ENCODE measurements around the gene CTBS. TPM values are rescaled to one million over a fixed set of nuclear protein-coding genes. Genes with fewer than 3 reads are reported as not detected.

CTBS gene
- polyA plus RNA-seq, 1 donor from 2014 or later = 0.95 TPM

GRCh38 chr1:84603941-84604830 is 29.9 kb upstream of the CTBS start:
- Histone ChIP-seq H3K4me3 (ENCODE audit: low read length) (no peak overlapping the region), H3K27ac (ENCODE audit: low read length) (no peak overlapping the region), H3K9me3 (ENCODE audit: low read length) (peaks cover 14% of the 10 kb centered on the region), H2AFZ (ENCODE audit: low read depth, low read length) (no peak overlapping the region), H3K36me3 (ENCODE audit: insufficient read depth, low read length) (no peaks in the 10 kb centered on the region), H3K9ac (ENCODE audit: low read length) (no peak overlapping the region), H4K20me1 (ENCODE audit: insufficient read depth) (no peaks in the 10 kb centered on the region), H3K9me2 (ENCODE audit: insufficient read depth, low read length) (no peaks in the 10 kb centered on the region), H3K79me2 (replicated peaks; ENCODE audit: insufficient read depth, low read length) (no peaks in the 10 kb centered on the region), H3K4me2 (ENCODE audit: low read length) (no peak overlapping the region), H3K27me3 (ENCODE audit: insufficient read depth, low read depth, low read length) (no peaks in the 10 kb centered on the region), H3F3A (ENCODE audit: insufficient read depth, low read length, poor library complexity, severe bottlenecking) (no peaks in the 10 kb centered on the region)
- TF ChIP-seq EP300 (conservative IDR thresholded peaks at IDR 0.05; ENCODE audit: poor library complexity, severe bottlenecking) (no peak), EZH2 (IDR thresholded peaks at IDR 0.05; ENCODE audit: borderline replicate concordance, insufficient read depth, low read length, poor library complexity, severe bottlenecking) (no peak), POLR2AphosphoS5 (IDR thresholded peaks at IDR 0.05) (no peak), REST (IDR thresholded peaks at IDR 0.05; ENCODE audit: borderline replicate concordance) (no peak), MXI1 (conservative IDR thresholded peaks at IDR 0.05; ENCODE audit: poor library complexity, severe bottlenecking) (no peak), SMC3 (conservative IDR thresholded peaks at IDR 0.05; ENCODE audit: poor library complexity) (no peak), CTCF (IDR thresholded peaks at IDR 0.05; ENCODE audit: poor library complexity, severe bottlenecking) (no peak), RAD21 (conservative IDR thresholded peaks at IDR 0.05) (no peak), TAF1 (IDR thresholded peaks at IDR 0.05; ENCODE audit: low read depth) (no peak)

GRCh38 chr1:84603223-84603622 is 29.0 kb upstream of the CTBS start:
- no peak overlapping the region for H3K4me2 ChIP-seq (ENCODE audit: low read length)

More at GRCh38 chr1:84603223-84603622, 29.0 kb upstream of the CTBS start:
- Histone ChIP-seq H3K9ac (ENCODE audit: low read length) (no peak overlapping the region), H3K9me2 (ENCODE audit: insufficient read depth, low read length) (no peaks in the 10 kb centered on the region), H3K36me3 (ENCODE audit: insufficient read depth, low read length) (no peaks in the 10 kb centered on the region), H3K9me3 (ENCODE audit: low read length) (peaks cover 14% of the 10 kb centered on the region), H4K20me1 (ENCODE audit: insufficient read depth) (no peaks in the 10 kb centered on the region), H3K27ac (ENCODE audit: low read length) (no peak overlapping the region), H2AFZ (ENCODE audit: low read depth, low read length) (no peak overlapping the region), H3K79me2 (replicated peaks; ENCODE audit: insufficient read depth, low read length) (no peaks in the 10 kb centered on the region), H3K4me3 (ENCODE audit: low read length) (no peak overlapping the region), H3F3A (ENCODE audit: insufficient read depth, low read length, poor library complexity, severe bottlenecking) (no peaks in the 10 kb centered on the region), H3K27me3 (ENCODE audit: insufficient read depth, low read depth, low read length) (no peaks in the 10 kb centered on the region)
- TF ChIP-seq SMC3 (conservative IDR thresholded peaks at IDR 0.05; ENCODE audit: poor library complexity) (no peak), POLR2AphosphoS5 (IDR thresholded peaks at IDR 0.05) (no peak), REST (IDR thresholded peaks at IDR 0.05; ENCODE audit: borderline replicate concordance) (no peak), RAD21 (conservative IDR thresholded peaks at IDR 0.05) (no peak)
